G401.6 (cell line): ENCODE results near the gene RET.

Source experiments
- FAIRE-seq: peaks from 2 replicates; lab custom pipeline; 2012; peaks lifted over from hg19 to GRCh38; lab: Jason Lieb, UNC

RET gene

DNA sequence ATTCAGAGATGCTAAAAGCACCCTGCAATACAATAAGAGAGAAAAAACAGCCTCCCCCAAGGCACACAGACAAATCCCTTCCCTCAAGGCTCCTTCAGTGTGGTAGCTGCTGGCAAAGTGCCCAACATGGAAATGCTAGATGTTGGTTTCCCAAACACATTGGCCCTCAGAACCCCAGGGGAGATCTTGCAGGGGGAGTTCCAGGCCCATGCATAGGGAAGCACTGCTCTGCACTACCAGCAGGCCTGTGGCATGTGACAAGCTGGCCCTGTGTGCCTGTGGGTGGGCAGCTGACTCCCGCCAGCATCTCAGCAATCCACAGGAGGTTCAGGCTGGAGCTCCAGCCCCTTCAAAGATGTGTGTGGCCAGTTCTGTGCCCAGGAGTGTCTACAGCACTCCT is 44.6 kb downstream of the RET start:
- no peak for FAIRE-seq

DNA sequence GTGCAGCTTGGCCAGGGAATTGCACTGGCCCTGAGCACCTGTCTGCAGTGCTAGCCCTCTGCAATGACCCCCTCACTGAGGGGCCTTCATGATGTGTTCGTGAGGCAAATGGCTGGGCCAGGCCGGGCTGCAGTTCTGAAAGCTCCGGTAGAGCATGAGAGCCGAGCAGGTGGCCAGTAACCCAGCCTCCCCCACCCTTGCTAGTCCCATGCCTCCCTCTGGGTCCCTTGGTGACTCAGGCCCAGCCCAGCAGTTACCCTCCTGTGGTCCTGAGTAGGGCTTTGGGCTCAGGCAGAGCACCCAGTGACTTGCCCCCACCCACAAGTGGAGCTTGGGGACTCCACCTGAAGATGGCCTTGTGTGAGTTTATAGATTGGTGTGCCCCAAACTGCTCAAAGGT is 45.2 kb downstream of the RET start:
- FAIRE-seq: no peak

DNA sequence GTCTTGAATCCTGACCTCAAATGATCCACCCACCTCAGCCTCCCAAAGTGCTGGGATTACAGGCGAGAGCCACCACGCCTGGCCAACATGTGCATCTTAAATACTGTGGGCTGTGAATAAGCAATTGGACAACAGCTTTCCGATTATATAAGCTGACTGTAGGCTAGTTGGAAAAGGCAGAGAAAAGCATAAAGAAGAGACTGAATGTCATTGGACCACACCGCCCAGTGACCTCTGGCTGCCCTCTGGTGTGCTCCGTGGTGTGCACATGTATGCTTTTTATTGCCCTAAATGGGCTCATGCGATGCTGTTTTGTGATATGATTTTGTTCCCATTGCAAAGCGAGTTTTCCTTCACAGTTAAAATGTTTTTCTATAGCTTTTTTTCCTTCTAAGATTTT is 46.0 kb downstream of the RET start:
- no peak for FAIRE-seq

DNA sequence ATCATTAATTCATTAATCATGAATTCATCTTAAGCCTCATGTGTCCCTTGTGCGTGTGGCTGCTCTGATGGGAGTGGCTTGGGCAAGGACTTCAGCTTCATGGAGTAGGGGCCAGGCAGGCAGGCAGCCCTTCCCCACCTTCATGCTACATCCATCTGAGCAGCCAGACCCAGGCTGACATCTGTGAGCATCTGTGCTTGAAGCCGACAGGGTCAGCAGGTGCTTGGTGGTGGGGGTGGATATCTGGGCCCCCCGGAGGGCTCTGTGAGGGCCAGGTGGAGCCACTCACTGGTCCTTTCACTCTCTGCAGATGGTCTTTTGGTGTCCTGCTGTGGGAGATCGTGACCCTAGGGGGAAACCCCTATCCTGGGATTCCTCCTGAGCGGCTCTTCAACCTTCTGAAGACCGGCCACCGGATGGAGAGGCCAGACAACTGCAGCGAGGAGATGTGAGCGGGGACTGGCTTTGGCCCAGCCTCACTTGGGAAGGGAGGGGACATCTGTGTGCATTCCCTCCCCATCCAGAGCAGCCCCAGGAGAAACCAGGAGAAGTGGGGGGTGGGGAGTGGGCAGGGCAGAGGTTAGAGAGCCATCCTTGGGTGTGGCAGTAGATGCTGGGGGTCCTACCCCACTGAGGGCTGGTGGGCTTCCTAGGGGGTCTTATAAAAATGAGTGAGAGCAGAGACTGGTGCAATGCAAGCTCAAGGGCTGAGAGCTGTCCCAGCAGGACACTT is 46.7 kb downstream of the RET start:
- FAIRE-seq: no peak

DNA sequence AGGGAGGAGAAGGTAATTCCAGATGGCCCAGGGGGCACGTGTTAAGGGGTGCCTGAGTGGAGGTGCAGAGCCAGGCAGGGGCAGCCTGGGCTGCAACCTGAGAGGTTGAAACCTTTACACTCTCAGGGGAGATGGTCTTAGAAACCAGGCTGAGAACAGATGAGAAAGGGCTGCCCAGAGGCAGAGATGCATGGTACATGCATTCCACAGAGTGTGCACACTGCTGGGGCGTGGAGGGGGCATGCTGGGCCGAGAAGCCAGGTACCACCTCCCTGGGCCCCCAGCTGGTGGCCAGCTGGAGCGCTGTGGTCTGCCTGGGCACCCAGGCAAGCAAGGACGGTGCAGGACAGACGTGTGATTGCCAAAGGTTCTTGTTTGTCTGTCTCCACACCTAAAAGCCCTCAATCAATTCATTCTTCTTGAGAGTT is 47.2 kb downstream of the RET start:
- FAIRE-seq: no peak

DNA sequence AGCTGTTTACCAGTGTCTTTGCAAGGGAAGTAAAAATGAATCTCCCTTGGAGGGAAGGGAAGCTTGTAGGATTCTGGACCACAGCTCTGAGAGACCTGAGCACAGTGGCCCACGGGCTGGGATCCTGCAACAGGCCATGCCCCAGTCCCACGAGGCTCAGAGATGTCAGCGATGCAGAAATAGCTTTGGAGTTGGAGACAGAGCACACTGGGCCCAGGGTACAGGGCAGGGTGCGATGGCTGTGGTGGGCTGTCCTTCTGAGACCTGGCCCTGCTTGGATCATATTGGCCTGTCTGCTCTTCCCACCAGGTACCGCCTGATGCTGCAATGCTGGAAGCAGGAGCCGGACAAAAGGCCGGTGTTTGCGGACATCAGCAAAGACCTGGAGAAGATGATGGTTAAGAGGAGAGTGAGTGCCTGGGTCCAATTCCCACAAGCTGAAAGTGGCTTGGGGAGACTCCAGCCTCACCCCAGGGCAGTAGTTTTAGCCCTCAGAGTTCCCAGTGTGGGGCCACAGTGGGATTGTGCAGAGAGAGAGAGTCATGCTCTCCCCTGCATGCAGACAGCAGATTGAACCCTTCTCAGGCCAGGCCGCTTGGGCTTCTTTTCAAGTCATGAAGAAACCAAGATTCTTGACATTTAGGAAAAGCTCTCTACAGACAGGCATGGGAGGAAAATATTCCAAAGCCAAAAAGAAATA is 47.9 kb downstream of the RET start:
- FAIRE-seq: no peak

DNA sequence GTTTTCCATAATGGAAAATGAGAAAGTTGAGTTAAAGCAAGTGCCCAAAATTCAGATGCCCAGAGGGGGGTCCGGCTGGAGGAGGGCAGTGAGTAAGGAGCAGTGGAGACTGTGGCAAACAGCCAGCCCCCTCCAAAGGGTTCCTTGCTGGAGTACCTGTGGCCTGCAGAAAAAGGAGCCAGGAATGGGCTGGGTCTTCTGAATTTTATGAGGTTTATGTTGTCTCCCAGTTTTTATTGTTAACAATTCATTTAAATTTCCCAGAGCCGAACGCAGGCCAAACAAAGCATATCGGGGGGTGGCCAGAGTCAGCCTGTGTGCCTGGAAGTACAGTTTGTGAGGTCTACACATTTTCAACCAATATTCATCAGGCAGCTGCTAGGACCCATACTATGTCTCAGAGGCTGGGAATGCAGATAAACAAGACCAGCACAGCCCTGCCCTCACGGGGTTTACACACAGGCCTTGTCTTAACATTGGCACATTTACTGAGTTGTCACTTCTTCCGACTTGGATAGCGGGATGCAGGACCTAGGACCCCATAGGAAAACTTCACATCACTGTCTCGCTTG is 48.5 kb downstream of the RET start:
- FAIRE-seq: no peak

DNA sequence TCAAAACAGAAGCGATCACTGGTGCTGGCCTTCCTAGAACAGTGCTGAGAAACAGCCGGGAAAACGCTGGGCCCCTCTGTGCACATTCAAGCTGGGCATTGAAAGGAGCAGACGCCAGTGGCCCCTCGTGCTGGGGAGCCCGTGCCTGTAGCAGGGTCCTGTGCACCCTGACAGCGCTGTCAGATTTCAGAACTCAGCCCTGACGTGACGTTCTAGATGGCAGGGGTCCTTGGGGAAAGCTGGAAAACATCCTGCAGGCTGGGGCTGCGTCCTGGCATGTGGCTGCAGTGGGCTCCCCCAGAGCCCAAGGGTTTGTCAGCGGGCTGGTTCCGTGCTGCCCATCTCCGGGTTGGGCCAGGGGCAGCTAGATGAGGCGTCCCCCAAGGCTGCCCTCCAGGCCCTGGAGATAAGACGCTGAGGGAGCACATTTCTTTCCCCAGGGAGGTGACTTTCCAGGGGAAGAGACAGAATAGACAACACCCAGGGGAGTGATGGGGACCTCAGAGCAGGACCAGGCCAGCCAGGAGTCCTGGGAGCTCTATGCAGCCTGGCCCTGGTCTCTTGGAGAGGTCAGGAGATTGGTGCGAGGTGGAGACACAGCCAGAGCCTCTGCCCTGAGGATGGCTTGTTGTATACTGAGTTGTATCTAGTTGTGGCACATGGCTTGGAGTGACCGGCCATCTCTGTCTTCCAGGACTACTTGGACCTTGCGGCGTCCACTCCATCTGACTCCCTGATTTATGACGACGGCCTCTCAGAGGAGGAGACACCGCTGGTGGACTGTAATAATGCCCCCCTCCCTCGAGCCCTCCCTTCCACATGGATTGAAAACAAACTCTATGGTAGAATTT is 49.2 kb downstream of the RET start:
- FAIRE-seq: no peak

DNA sequence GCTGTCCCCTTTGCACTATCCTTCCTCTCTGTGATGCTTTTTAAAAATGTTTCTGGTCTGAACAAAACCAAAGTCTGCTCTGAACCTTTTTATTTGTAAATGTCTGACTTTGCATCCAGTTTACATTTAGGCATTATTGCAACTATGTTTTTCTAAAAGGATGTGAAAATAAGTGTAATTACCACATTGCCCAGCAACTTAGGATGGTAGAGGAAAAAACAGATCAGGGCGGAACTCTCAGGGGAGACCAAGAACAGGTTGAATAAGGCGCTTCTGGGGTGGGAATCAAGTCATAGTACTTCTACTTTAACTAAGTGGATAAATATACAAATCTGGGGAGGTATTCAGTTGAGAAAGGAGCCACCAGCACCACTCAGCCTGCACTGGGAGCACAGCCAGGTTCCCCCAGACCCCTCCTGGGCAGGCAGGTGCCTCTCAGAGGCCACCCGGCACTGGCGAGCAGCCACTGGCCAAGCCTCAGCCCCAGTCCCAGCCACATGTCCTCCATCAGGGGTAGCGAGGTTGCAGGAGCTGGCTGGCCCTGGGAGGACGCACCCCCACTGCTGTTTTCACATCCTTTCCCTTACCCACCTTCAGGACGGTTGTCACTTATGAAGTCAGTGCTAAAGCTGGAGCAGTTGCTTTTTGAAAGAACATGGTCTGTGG is 50.0 kb downstream of the RET start:
- no peak for FAIRE-seq

DNA sequence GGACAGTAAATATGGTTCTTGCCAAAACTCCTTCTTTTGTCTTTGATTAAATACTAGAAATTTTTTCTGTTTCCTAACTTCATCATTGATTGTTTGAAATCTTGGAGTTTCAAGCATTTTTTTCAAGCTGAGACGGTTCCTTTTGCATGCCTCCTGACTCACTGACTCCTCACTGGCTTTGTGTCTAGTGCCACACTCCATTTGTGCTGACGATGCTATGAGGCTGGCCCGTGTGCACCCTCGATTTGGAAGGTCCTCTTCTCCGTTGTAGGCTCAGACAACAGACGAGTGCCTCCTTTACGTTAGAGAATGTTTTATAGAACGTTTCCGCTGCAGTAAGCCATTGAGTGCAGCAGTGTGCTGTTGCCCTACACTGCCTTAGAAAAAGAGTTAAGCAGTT is 50.6 kb downstream of the RET start:
- FAIRE-seq: no peak

DNA sequence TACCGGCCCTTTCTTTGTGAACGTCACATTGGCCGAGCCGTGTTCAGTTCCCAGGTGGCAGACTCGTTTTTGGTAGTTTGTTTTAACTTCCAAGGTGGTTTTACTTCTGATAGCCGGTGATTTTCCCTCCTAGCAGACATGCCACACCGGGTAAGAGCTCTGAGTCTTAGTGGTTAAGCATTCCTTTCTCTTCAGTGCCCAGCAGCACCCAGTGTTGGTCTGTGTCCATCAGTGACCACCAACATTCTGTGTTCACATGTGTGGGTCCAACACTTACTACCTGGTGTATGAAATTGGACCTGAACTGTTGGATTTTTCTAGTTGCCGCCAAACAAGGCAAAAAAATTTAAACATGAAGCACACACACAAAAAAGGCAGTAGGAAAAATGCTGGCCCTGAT is 51.5 kb downstream of the RET start:
- no peak for FAIRE-seq

DNA sequence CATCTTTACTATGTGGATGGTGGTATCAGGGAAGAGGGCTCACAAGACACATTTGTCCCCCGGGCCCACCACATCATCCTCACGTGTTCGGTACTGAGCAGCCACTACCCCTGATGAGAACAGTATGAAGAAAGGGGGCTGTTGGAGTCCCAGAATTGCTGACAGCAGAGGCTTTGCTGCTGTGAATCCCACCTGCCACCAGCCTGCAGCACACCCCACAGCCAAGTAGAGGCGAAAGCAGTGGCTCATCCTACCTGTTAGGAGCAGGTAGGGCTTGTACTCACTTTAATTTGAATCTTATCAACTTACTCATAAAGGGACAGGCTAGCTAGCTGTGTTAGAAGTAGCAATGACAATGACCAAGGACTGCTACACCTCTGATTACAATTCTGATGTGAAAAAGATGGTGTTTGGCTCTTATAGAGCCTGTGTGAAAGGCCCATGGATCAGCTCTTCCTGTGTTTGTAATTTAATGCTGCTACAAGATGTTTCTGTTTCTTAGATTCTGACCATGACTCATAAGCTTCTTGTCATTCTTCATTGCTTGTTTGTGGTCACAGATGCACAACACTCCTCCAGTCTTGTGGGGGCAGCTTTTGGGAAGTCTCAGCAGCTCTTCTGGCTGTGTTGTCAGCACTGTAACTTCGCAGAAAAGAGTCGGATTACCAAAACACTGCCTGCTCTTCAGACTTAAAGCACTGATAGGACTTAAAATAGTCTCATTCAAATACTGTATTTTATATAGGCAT is 52.3 kb downstream of the RET start:
- no peak for FAIRE-seq

DNA sequence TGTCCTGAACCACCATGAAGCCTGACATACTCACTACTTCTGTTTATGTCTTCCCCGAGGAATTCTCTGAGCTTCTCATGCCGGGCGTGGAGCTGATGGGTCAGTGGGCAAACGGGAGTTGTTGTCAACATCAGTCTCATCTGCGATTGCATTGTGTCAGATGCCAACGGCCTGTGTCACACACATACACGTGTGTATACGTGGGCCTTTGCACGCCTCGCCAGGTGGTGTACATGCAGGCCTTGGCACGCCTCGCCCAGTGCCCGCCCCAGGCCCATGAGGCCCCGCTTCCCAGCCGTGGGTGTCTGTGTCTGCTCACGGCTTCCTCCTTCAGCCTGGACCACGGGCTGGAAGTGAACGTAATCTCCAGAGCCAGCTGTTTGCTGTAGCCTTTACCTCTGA is 53.9 kb downstream of the RET start:
- no peak for FAIRE-seq

DNA sequence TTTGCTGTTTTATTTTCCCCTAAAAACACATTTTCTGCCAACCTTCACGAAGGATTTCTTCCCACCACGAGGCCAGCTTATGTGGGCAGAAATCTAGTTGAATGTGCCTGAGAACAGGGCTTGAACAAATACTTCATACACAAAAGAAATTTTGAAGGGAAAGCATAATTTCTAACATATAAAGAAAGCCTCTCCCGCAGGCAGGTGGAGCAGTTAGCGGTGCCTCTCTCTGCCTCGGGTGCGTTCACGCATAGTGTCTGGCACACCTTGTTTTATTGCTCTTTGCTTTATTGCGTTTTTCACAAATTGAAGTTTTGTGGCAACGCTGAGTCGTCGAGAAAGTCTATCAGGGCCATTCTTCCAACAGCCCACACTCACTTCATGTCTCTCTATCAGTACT is 54.4 kb downstream of the RET start:
- FAIRE-seq: no peak

DNA sequence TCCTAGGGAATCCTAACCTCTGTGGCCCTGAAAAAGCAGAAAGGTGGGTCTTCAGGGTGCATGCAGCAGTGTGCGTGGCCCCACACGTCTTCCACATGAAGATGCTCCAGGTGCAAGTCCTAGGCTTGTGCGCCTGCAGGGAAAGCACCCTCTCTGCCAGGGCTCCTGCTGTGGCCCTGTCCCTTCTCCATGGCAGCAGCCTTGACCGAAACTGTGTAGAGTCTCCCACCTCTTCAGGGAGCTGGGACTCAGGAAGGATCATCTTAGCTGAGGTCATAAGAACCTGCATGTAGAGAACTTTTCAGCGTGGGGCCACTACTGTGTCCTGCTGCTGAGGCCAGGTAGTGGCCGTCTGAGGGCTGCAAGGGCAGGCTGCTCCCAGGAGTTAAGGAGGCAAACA is 55.0 kb downstream of the RET start:
- FAIRE-seq: no peak

DNA sequence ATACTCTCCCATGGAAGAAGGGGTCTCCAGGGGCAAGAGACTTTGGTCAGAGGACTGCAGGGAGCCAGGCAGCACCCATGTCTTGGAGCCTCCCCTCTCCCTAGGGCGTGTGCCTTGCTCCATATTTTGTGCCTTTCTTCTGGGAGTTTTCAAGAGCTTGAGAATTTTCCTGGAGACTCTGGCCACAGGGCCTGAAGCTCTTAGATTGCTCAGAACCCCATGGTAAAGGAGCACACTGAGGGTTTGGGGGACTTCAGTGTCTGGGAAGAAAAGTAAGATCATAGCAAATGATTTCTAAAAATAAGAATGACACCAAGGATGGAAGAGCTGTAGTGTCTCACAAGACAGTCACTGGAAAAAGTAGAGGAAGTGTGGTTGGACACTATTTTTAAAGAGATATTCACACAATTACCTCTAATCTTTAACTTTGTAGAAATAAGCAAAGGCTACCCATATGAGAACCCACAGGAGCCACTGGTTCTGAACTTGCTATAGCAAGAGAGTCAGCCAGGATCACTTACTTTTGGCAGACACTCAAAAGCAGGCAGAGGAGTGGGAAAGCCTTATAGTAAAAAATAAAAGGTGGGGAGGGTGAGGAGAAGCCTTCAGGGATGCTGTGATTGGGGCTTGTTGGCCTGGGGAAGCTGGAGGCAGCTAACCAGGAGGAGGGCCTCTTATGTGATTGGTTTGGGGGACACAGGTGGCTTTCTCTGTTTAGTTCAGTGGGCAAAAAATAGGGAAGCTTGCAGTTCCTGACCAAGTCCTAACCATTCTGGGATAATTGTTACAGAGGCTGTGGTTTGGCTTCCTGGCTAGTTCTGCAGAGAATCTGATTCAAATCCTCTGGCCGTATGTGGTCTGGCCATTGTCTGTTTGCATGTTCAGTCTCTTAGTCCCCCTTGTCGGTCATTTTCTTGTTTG is 56.3 kb downstream of the RET start:
- no peak for FAIRE-seq

DNA sequence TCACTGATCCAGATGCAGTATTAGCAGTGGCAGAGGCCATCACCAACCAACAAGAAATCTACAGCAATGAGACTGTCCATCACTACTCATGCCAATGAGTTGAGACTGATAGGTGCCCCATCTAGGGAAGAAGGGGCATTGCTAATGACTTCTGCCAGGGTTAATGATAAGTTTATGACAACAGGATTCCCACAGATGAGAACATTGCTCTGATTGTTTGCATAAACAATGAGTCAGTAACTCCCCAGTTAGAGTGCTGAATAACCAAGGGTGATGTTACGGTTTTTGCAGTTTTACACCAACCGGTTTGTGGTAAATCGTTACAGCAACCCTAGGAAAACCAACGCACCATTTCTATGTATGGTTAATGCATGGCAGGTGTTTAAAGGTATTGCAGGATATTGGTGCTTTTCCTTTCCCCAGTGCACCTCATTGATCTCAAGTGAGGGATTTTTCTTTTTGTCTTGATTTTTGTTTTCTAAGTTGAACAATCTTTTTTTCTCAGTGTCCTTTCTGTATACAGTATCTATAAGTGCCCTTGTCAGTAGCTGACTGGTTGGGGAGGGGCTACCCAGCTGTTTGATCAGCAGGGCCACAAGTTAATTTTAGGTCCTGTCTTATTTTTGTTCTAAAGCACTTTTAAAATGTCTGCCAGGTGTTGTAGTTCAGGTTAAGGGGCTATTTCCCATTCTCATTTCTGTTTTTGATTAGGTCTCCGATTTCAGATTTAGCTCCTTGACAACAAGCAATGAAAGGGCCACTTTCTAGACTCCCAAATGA is 57.4 kb downstream of the RET start:
- no peak for FAIRE-seq

DNA sequence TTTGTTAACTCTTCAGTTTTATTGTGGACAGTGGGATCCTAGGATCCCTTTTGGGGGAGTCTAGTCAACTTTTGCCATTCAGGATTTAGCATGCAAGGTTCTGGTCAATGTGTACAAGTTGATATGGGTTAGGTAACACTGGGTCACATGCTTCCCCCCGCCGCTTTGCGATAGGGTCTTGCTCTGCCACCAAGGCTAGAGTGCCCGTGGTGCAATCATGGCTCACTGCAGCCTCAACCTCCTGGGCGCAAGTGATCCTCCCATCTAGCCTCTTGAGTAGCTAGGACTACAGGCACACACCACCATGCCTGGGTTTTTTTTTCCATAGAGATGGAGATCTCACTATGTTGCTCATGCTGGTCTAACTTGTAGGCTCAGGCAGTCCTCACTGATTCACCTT is 58.2 kb downstream of the RET start:
- FAIRE-seq: no peak

DNA sequence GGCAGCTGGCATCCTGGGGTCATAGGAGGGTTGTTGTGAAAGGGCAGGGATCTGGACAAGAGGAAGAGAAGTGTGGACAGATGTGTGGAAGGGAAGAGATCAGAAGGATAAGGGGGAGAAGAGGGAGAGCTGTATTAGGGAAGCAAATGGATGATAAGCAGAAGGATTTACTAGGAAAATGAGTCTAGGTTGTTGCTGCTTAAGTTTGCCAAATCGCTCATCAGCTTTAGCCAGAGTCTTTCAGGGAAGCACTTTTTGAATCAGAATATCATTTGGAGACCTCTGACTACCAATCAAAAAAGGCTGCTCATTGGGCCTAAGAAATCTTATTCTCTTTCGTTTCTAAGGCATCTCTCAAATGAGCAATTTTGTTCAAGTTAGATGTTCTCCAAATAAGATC is 58.8 kb downstream of the RET start:
- FAIRE-seq: no peak

DNA sequence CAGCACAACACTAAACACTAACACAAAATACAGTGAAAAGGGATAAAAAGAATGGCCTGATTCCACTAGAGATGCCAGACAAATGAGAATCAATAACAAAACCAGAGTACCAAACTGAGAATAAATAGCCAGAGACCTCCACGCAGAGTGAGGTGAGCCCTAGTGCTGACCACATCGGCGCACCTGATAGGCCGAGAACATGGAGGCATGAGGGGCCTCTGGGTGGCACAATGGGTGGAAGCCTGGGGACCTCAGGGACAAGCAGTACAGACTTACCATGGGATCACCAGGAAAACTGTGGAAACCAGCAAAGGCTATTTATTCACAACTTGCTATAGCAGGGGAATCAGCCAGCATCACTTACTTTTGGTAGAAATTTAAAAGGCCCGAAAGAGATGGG is 59.6 kb downstream of the RET start:
- no peak for FAIRE-seq
